Breast epithelium (tissue), 4 donors: ENCODE data around the gene RABGAP1L. TPM values are rescaled to one million over a fixed set of nuclear protein-coding genes. Genes with fewer than 3 reads are reported as not detected.
A peak's percentile ranks its signal among the peaks of the same experiment; 100 is the strongest.

Experiments
- DNase-seq, 2 donors: peaks; one replicate each; pipeline ENCODE4 v3.0.0-alpha.2; 2019; ENCODE audit warnings: low spot score in 2 of 2
- H3K27ac ChIP-seq, 2 donors: fragments of 200-600 bp; sonication (generic) in 1 of 2; one replicate each; pipeline ENCODE4 v1.5.1; 2016 to 2019; ENCODE audit warnings: mild to moderate bottlenecking in 1 of 2
- H3K27me3 ChIP-seq, 2 donors: fragments of 200-600 bp; sonication (generic) in 1 of 2; one replicate each; pipeline versions ENCODE4 v1.5.1 to v1.6.0; 2017 to 2019; ENCODE audit warnings: control low read depth in 1 of 2, mild to moderate bottlenecking in 1 of 2
- H3K36me3 ChIP-seq: fragments of 200-600 bp; one replicate; pipeline ENCODE4 v1.5.1; 2019
- H3K4me1 ChIP-seq, 2 donors: fragments of 200-600 bp; sonication (generic); one replicate each; pipeline ENCODE4 v1.5.1; 2016 to 2019; ENCODE audit warnings: control low read depth in 1 of 2
- H3K4me3 ChIP-seq, 3 donors: fragments of 200-600 bp; sonication (generic); 1 replicate in 2 of 3; 2 replicates in 1 of 3; pipeline ENCODE4 v1.5.1; 2016 to 2019; ENCODE audit warnings: mild to moderate bottlenecking in 3 of 3, moderate library complexity in 2 of 3
- H3K9me3 ChIP-seq, 2 donors: fragments of 200-600 bp; sonication (generic) in 1 of 2; one replicate each; pipeline ENCODE4 v1.5.1; 2016 to 2019; ENCODE audit warnings: control low read depth in 1 of 2
- CTCF ChIP-seq, 3 donors: fragments of 450-650 bp; IDR thresholded peaks; one replicate each; pipeline ENCODE4 v1.5.1; 2016 to 2017; ENCODE audit warnings: antibody characterized with exemption in 3 of 3, mild to moderate bottlenecking in 3 of 3, moderate library complexity in 3 of 3
- POLR2A ChIP-seq: fragments of 450-650 bp; IDR thresholded peaks from one replicate; pipeline ENCODE4 v1.6.1; 2016; ENCODE audit warnings: antibody characterized with exemption, mild to moderate bottlenecking, moderate library complexity
- POLR2AphosphoS5 ChIP-seq, 3 donors: sonication (generic); formaldehyde crosslinking; IDR thresholded peaks; one replicate each; pipeline ENCODE4 v1.6.1; 2017; ENCODE audit warnings: antibody characterized with exemption in 3 of 3
- intact Hi-C: fragments of 100-400 bp; cut with DNase I; formaldehyde crosslinking; loops from one replicate; pipeline ENCODE4 v1.15.1; 2023; ENCODE audit warnings: low total_unique reads
- total RNA-seq, 3 donors: library from RNA; depleted of rRNA; stranded (reverse); fragments of >200 nt; gene quantifications; one replicate each; pipeline ENCODE4 v1.1.0, GENCODE V29; 2016

RABGAP1L gene
- total RNA-seq, 3 donors from 2014 or later, result 41.3 to 83.7 (median 49.5) TPM

GRCh38 chr1:174768949-174769348 lies 609.6 kb downstream of the RABGAP1L start:
- Histone ChIP-seq H3K4me1 (no peaks in the 10 kb centered on the region), H3K4me3 (no peak overlapping the region), H3K27ac (no peak overlapping the region), H3K36me3 (no peaks in the 10 kb centered on the region), H3K27me3 (no peaks in the 10 kb centered on the region), H3K9me3 (no peaks in the 10 kb centered on the region)
- TF ChIP-seq CTCF (IDR thresholded peaks at IDR 0.05), result no peak
- no peak for TF ChIP-seq POLR2AphosphoS5 (IDR thresholded peaks at IDR 0.05)
- TF ChIP-seq POLR2A, result no peak
- DNase-seq, result no peak
- intact Hi-C loops, result no loop called here

DNA sequence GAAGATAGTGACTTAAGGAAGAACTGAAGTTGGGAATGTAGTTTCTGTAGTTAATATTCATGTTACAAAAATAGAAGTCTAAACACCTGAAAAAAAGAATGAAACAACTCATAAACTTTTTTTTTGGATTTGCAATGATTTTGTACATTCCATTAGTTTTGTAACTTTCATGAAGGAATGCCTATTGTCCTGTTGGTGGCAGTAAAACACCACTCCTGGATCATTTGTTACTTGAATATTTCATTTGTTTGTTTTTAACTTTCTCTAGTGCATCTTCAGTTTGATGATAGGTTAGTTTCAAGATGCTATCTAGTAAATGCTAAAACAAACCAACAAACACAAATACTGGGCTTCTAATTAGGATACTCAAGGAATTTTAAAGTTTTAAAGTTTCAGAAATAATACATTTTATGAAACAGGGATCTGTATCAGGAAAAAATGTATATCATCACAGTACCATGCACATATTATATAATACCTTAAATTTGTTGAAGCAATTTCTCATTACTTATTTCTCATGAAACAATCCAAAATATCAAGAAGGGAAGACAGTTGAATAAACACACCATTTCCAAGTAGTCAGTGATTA lies 610.7 kb downstream of the RABGAP1L start:
- Histone ChIP-seq H3K36me3 (no peaks in the 10 kb centered on the region), H3K9me3 (no peaks in the 10 kb centered on the region), H3K4me1 (no peaks in the 10 kb centered on the region), H3K27me3 (no peaks in the 10 kb centered on the region), H3K27ac (no peak overlapping the region), H3K4me3 (no peak overlapping the region)
- TF ChIP-seq CTCF (IDR thresholded peaks at IDR 0.05), result peak in 2 of 3 donors; percentile 81 to 82
- no peak for TF ChIP-seq POLR2A
- intact Hi-C loops, result no loop called here
- no peak for DNase-seq

- H3K9me3 ChIP-seq, result no peaks in the 10 kb centered on the region
- no peak overlapping the region for H3K27ac ChIP-seq
- TF ChIP-seq POLR2A (no peak), CTCF (IDR thresholded peaks at IDR 0.05) (no peak), POLR2AphosphoS5 (IDR thresholded peaks at IDR 0.05) (no peak)
- no peaks in the 10 kb centered on the region for H3K27me3 ChIP-seq
- no peaks in the 10 kb centered on the region for H3K36me3 ChIP-seq
- H3K4me1 ChIP-seq, result no peaks in the 10 kb centered on the region
- no peak for DNase-seq
- no peak overlapping the region for H3K4me3 ChIP-seq
- intact Hi-C loops, result no loop called here
These were observed 616.3 kb downstream of the RABGAP1L start for GRCh38 chr1:174775621-174776020.

DNA sequence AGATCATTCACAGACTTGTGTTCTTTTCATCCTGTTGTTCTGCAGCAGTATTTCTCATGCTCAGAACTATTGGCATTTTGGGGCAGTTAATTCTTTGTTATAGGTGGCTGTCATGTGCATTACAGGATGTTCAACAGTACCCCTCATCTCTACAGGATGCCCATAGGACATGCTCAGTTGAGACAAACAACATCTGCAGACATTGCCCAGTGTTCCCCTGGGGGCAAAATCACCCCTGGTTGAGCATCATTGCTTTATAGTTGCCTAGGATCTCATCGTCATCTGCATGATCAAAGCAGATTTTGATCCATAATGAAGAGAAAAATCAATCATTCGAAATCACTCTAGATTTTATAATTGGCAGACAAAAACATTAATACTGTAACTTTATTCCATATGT lies 617.9 kb downstream of the RABGAP1L start:
- DNase-seq, result no peak
- Histone ChIP-seq H3K9me3 (no peaks in the 10 kb centered on the region), H3K27me3 (no peaks in the 10 kb centered on the region), H3K4me1 (no peaks in the 10 kb centered on the region), H3K4me3 (no peak overlapping the region), H3K36me3 (no peaks in the 10 kb centered on the region), H3K27ac (no peak overlapping the region)
- intact Hi-C loops, result no loop called here
- no peak for TF ChIP-seq CTCF (IDR thresholded peaks at IDR 0.05)
- no peak for TF ChIP-seq POLR2A
- TF ChIP-seq POLR2AphosphoS5 (IDR thresholded peaks at IDR 0.05), result no peak

DNA sequence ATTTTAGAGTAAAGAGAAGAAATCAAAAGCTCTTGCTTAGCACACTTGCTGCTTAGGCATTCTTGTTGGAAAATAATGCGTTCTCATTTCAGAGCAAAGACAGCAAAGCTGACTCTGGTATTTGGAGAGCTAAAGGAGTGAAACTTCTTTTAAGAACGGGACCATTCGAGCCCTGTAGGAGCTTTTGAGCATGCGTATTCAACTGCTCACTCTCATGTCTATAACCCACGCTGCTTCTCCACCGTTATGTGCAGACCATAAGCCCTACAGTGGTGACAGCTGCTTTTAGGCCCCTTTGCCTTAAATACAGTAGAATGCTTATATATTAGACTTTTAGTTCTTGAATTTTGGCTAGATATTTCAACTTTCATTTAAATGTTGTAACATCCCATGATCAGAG lies 626.2 kb downstream of the RABGAP1L start:
- no peaks in the 10 kb centered on the region for H3K36me3 ChIP-seq
- no peaks in the 10 kb centered on the region for H3K9me3 ChIP-seq
- H3K4me1 ChIP-seq, result no peaks in the 10 kb centered on the region
- H3K4me3 ChIP-seq, result no peak overlapping the region
- H3K27me3 ChIP-seq, result no peaks in the 10 kb centered on the region
- TF ChIP-seq CTCF (IDR thresholded peaks at IDR 0.05) (no peak), POLR2A (no peak), POLR2AphosphoS5 (IDR thresholded peaks at IDR 0.05) (no peak)
- intact Hi-C loops, result no loop called here
- DNase-seq, result no peak
- H3K27ac ChIP-seq, result no peak overlapping the region
